ENCODE data around the gene MYO5B.

GRCh38 chr18:49920731-49921130 is 274.2 kb downstream of the MYO5B start:
- TF ChIP-seq POLR2A (IDR thresholded peaks at IDR 0.05; ENCODE audit: low read length) (no peak), GATA1 (IDR thresholded peaks at IDR 0.05; ENCODE audit: low read depth, low read length) (no peak)

Data from erythroblast (primary cell).